Measurements from ENCODE around the gene MUC16.

DNA sequence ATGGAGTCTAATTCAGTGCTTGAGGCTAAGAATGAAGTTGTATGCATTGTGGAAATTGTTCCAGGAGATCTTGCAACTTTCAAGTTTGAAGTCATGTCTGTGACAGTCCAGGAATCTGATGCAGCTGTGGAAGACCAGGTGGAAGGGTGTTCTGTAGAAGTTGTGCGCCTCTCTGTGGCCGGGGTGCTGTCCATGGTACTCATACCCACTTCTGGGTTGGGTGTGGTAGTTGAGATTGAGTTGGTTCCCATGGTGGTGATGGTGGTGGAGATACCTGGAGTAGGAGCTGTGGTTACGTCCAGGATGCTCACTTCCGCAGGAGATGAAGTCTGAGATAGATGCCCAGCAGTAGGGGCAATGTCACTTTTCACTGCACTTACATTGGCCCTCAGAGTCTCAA, 44.3 kb downstream of the MUC16 start:
- no peak for TF ChIP-seq POLR2A (IDR thresholded peaks at IDR 0.05)
- TF ChIP-seq, protein P1, sequence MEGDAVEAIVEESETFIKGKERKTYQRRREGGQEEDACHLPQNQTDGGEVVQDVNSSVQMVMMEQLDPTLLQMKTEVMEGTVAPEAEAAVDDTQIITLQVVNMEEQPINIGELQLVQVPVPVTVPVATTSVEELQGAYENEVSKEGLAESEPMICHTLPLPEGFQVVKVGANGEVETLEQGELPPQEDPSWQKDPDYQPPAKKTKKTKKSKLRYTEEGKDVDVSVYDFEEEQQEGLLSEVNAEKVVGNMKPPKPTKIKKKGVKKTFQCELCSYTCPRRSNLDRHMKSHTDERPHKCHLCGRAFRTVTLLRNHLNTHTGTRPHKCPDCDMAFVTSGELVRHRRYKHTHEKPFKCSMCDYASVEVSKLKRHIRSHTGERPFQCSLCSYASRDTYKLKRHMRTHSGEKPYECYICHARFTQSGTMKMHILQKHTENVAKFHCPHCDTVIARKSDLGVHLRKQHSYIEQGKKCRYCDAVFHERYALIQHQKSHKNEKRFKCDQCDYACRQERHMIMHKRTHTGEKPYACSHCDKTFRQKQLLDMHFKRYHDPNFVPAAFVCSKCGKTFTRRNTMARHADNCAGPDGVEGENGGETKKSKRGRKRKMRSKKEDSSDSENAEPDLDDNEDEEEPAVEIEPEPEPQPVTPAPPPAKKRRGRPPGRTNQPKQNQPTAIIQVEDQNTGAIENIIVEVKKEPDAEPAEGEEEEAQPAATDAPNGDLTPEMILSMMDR (IDR thresholded peaks at IDR 0.05) = no peak
